Ishikawa (cell line): Measurements from ENCODE around the gene UHRF1.

Experiments
- CEBPB ChIP-seq: IDR thresholded peaks from 2 replicates; pipeline ENCODE4 v1.6.1; 2012
- CREB1 ChIP-seq: IDR thresholded peaks from 2 replicates; pipeline ENCODE4 v1.6.1; 2012; ENCODE audit warnings: low read depth
- EGR1 ChIP-seq: IDR thresholded peaks from 2 replicates; pipeline ENCODE4 v1.6.1; 2012
- EP300 ChIP-seq: IDR thresholded peaks from 2 replicates; pipeline ENCODE4 v1.6.1; 2012; ENCODE audit warnings: borderline replicate concordance
- FOXM1 ChIP-seq: IDR thresholded peaks from 2 replicates; pipeline ENCODE4 v1.6.1; 2012; ENCODE audit warnings: low read depth, borderline replicate concordance
- MAX ChIP-seq: IDR thresholded peaks from 2 replicates; pipeline ENCODE4 v1.6.1; 2012
- NFIC ChIP-seq: IDR thresholded peaks from 2 replicates; pipeline ENCODE4 v1.6.1; 2012
- RAD21 ChIP-seq: IDR thresholded peaks from 2 replicates; pipeline ENCODE4 v1.6.1; 2012; ENCODE audit warnings: low read depth
- REST ChIP-seq: IDR thresholded peaks from 2 replicates; pipeline ENCODE4 v1.6.1; 2012; ENCODE audit warnings: low read depth, mild to moderate bottlenecking
- TAF1 ChIP-seq: IDR thresholded peaks from 2 replicates; pipeline ENCODE4 v1.6.1; 2012; ENCODE audit warnings: low read depth, mild to moderate bottlenecking
- TCF12 ChIP-seq: IDR thresholded peaks from 2 replicates; pipeline ENCODE4 v1.6.1; 2012; ENCODE audit warnings: low read depth
- TEAD4 ChIP-seq: IDR thresholded peaks from 2 replicates; pipeline ENCODE4 v1.6.1; 2012
- YY1 ChIP-seq: IDR thresholded peaks from 2 replicates; pipeline ENCODE4 v1.6.1; 2012; ENCODE audit warnings: low read depth
- ZBTB7A ChIP-seq: IDR thresholded peaks from 2 replicates; pipeline ENCODE4 v1.6.1; 2012; ENCODE audit warnings: low read depth
- TF ChIP-seq, protein P1 (sequence below): IDR thresholded peaks from 2 replicates; pipeline ENCODE4 v1.6.1; 2012

The UHRF1 gene

DNA sequence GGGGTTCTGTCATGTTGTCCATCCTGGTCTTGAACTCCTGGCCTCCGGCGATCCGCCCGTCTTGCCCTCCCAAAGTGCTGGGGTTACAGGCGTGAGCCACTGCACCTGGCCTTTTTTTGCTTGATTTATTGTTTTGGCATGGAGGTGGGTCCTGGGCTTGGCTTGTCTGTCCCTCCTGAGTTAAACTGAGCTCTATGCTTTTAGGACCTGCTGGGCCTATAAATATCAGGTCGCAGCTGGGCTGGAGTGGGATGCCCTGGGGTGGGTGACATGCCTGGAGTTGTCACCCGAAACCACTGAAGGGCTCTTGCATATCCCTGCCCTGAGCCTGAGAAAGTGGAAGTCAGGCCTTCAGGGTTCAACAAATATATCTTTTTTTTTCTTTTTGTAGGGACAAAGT lies 12.2 kb upstream of the UHRF1 start:
- TF ChIP-seq FOXM1, result 0 out of 2 replicates have a peak, but pooled peaks have one; percentile 47
- TF ChIP-seq EP300, result peak; percentile 82; the same call in 1 of the 2 replicates
- peak; percentile 61 for TF ChIP-seq NFIC
- TF ChIP-seq CEBPB, result no peak
- TF ChIP-seq TEAD4, result no peak
- no peak for TF ChIP-seq REST
- TF ChIP-seq ZBTB7A, result no peak
- no peak for TF ChIP-seq MAX
- no peak for TF ChIP-seq YY1
- no peak for TF ChIP-seq CREB1
- TF ChIP-seq, protein P1, sequence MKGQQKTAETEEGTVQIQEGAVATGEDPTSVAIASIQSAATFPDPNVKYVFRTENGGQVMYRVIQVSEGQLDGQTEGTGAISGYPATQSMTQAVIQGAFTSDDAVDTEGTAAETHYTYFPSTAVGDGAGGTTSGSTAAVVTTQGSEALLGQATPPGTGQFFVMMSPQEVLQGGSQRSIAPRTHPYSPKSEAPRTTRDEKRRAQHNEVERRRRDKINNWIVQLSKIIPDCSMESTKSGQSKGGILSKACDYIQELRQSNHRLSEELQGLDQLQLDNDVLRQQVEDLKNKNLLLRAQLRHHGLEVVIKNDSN, result no peak
- TF ChIP-seq EGR1, result no peak
- no peak for TF ChIP-seq RAD21
- TF ChIP-seq TCF12, result peak; percentile 90
- no peak for TF ChIP-seq TAF1

DNA sequence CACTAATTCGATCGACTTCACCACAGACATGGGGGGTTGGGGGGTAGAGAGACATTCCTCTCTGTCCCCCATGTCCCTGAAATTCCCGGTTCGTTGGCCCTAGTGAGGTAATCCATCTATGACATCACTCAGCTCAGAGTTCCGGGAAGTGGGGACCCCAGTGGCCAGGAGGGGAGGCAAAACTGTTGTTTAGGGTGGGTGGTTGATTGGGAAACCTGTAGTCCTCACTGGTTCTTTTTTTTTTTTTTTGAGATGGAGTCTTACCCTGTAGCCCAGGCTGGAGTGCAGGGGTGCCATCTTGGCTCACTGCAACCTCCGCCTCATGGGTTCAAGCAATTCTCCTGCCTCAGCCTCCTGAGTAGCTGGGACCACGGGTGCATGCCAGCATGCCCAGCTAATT lies 6.5 kb upstream of the UHRF1 start, which contains the start of gene ARRDC5:
Gene ARRDC5 (minus strand): TSS at position 101 of the 400 bp plus-strand sequence. CDS start 71 bp downstream, at position 30.
- TF ChIP-seq MAX, result no peak
- no peak for TF ChIP-seq FOXM1
- no peak for TF ChIP-seq RAD21
- TF ChIP-seq, protein P1, result no peak
- no peak for TF ChIP-seq ZBTB7A
- no peak for TF ChIP-seq CREB1

DNA sequence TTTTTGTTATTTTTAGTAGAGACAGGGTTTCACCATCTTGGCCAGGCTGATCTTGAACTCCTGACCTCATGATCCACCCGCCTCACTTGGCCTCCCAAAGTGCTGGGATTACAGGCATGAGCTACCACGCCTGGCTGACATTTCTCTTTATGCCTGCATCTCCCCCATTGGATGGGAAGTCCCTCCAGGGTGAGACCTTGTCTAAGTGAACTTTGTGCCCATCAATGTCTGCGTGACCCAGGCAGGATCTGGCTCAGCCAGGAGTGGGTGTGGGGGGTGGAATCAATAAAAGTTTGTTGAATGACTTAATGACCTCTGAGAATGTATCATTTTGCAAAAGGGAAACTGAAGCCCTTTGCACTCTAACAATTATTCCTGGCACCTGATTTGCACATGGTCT lies 4.8 kb upstream of the UHRF1 start:
- TF ChIP-seq REST (no peak), YY1 (no peak), EGR1 (no peak), RAD21 (no peak), CEBPB (no peak), MAX (no peak), TAF1 (no peak), TEAD4 (no peak), ZBTB7A (no peak), CREB1 (no peak), FOXM1 (no peak), TCF12 (no peak), NFIC (no peak), EP300 (no peak)
- TF ChIP-seq, protein P1, result no peak

GRCh38 chr19:4906963-4907362 lies 2.3 kb upstream of the UHRF1 start:
- TF ChIP-seq REST, result no peak
- no peak for TF ChIP-seq ZBTB7A
- no peak for TF ChIP-seq FOXM1
